Ascending aorta (tissue), 2 donors: ENCODE measurements around the gene OTX2. TPM values are rescaled to one million over a fixed set of nuclear protein-coding genes. Genes with fewer than 3 reads are reported as not detected.
A peak's percentile ranks its signal among the peaks of the same experiment; 100 is the strongest.

Experiments
- DNase-seq, 2 donors: peaks; one replicate each; pipeline ENCODE4 v3.0.0-alpha.2; 2019; ENCODE audit warnings: low spot score in 2 of 2
- H3K27ac ChIP-seq, 2 donors: fragments of 200-600 bp; sonication (generic); one replicate each; pipeline ENCODE4 v1.5.1; 2016 to 2017; ENCODE audit warnings: mild to moderate bottlenecking in 1 of 2
- H3K27me3 ChIP-seq: fragments of 200-600 bp; sonication (generic); one replicate; pipeline ENCODE4 v1.5.1; 2017
- H3K36me3 ChIP-seq, 2 donors: fragments of 200-600 bp; sonication (generic); one replicate each; pipeline ENCODE4 v1.5.1; 2016
- H3K4me1 ChIP-seq, 2 donors: fragments of 200-600 bp; sonication (generic); one replicate each; pipeline ENCODE4 v1.5.1; 2016 to 2017; ENCODE audit warnings: mild to moderate bottlenecking in 1 of 2
- H3K4me3 ChIP-seq, 2 donors: fragments of 200-600 bp; sonication (generic); one replicate each; pipeline ENCODE4 v1.5.1; 2016 to 2017; ENCODE audit warnings: mild to moderate bottlenecking in 1 of 2
- H3K9me3 ChIP-seq, 2 donors: fragments of 200-600 bp; sonication (generic); one replicate each; pipeline ENCODE4 v1.5.1; 2016
- CTCF ChIP-seq, 3 experiments: fragments of 200-600 bp in 2 of 3; fragments of 450-650 bp in 1 of 3; sonication (generic) in 2 of 3; IDR thresholded peaks; one replicate each; pipeline ENCODE4 v1.5.1; 2016 to 2019; ENCODE audit warnings: antibody characterized with exemption in 3 of 3, mild to moderate bottlenecking in 1 of 3, moderate library complexity in 1 of 3
- intact Hi-C: fragments of 100-400 bp; cut with DNase I; formaldehyde crosslinking; loops from one replicate; pipeline ENCODE4 v1.15.1; 2023
- total RNA-seq: library from RNA; depleted of rRNA; stranded (reverse); fragments of >200 nt; gene quantifications from one replicate; pipeline ENCODE4 v1.1.0, GENCODE V29; 2016

Gene OTX2
- total RNA-seq, 1 donor from 2014 or later = not detected

DNA sequence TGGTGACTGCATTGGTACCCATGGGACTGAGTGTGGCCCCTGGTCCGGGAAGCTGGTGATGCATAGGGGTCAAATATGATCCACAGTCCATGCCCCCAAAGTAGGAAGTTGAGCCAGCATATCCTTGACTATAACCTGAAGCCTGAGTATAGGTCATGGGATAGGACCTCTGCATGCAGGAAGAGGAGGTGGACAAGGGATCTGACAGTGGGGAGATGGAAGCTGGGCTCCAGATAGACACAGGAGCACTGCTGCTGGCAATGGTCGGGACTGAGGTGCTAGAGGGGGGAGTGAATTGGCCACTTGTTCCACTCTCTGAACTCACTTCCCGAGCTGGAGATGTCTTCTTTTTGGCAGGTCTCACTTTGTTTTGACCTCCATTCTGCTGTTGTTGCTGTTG lies 8.4 kb downstream of the OTX2 start:
- Histone ChIP-seq H3K4me1 (peaks cover 0 to 4% of the 10 kb centered on the region in 2 donors), H3K27me3 (peaks cover 15% of the 10 kb centered on the region), H3K27ac (no peak overlapping the region), H3K36me3 (no peaks in the 10 kb centered on the region), H3K9me3 (no peaks in the 10 kb centered on the region), H3K4me3 (no peak overlapping the region)
- no peak for DNase-seq
- no peak for TF ChIP-seq CTCF (IDR thresholded peaks at IDR 0.05)
- intact Hi-C loops = no loop called here

- no peaks in the 10 kb centered on the region for H3K9me3 ChIP-seq
- H3K27ac ChIP-seq = no peak overlapping the region
- intact Hi-C loops = no loop called here
- H3K4me1 ChIP-seq = peaks cover 0 to 4% of the 10 kb centered on the region in 2 donors
- DNase-seq = no peak
- H3K27me3 ChIP-seq = peaks cover 23% of the 10 kb centered on the region
- H3K36me3 ChIP-seq = no peaks in the 10 kb centered on the region
- no peak for TF ChIP-seq CTCF (IDR thresholded peaks at IDR 0.05)
- H3K4me3 ChIP-seq = no peak overlapping the region
These were observed 11.0 kb downstream of the OTX2 start for GRCh38 chr14:56799343-56799645.

GRCh38 chr14:56798447-56799342 lies 11.6 kb downstream of the OTX2 start:
- H3K36me3 ChIP-seq = no peaks in the 10 kb centered on the region
- peak overlapping the region; percentile 51 to 52 for H3K4me3 ChIP-seq
- H3K27me3 ChIP-seq = peaks cover 22% of the 10 kb centered on the region
- H3K27ac ChIP-seq = no peak overlapping the region
- no peak for TF ChIP-seq CTCF (IDR thresholded peaks at IDR 0.05)
- H3K4me1 ChIP-seq = peaks cover 0 to 4% of the 10 kb centered on the region in 2 donors
- no peak for DNase-seq
- H3K9me3 ChIP-seq = no peaks in the 10 kb centered on the region
- intact Hi-C loops = no loop called here

GRCh38 chr14:56797569-56798446 lies 12.5 kb downstream of the OTX2 start:
- intact Hi-C loops = no loop called here
- Histone ChIP-seq H3K36me3 (no peaks in the 10 kb centered on the region), H3K27ac (no peak overlapping the region), H3K9me3 (no peaks in the 10 kb centered on the region), H3K4me3 (peak overlapping the region; percentile 51 to 52), H3K27me3 (peaks cover 22% of the 10 kb centered on the region), H3K4me1 (peaks cover 0 to 4% of the 10 kb centered on the region in 2 donors)
- no peak for TF ChIP-seq CTCF (IDR thresholded peaks at IDR 0.05)
- DNase-seq = no peak

- Histone ChIP-seq H3K9me3 (no peaks in the 10 kb centered on the region), H3K36me3 (no peaks in the 10 kb centered on the region), H3K4me1 (peaks cover 0 to 4% of the 10 kb centered on the region in 2 donors), H3K27ac (no peak overlapping the region), H3K27me3 (peaks cover 22% of the 10 kb centered on the region), H3K4me3 (peak overlapping the region; percentile 51 to 52)
- no peak for TF ChIP-seq CTCF (IDR thresholded peaks at IDR 0.05)
- intact Hi-C loops = no loop called here
- no peak for DNase-seq
These were observed 13.2 kb downstream of the OTX2 start for GRCh38 chr14:56797003-56797568.
